SU-DHL-6 (cell line): ENCODE measurements around the gene NFYC.

Experiments
- CTCF ChIP-seq: fragments of 200-600 bp; sonication (generic); IDR thresholded peaks from one replicate; pipeline ENCODE4 v1.5.1; 2017; ENCODE audit warnings: antibody characterized with exemption, mild to moderate bottlenecking, low read length, moderate library complexity; ENCODE audit not compliant: insufficient read depth, poor library complexity, severe bottlenecking
- EZH2phosphoT487 ChIP-seq: fragments of 200-600 bp; sonication (generic), shearing (Covaris generic); conservative IDR thresholded peaks from 2 replicates; pipeline ENCODE4 v1.6.1; 2018; ENCODE audit warnings: mild to moderate bottlenecking, antibody characterized with exemption, low read length, moderate library complexity, mixed read lengths

GRCh38 chr1:40787737-40788560 is 96.4 kb downstream of the NFYC start:
- TF ChIP-seq CTCF (no peak), EZH2phosphoT487 (no peak)
